Tibial artery (tissue), 4 donors: ENCODE measurements around the gene DNER.

Experiments
- DNase-seq, 2 donors: peaks; one replicate each; pipeline ENCODE4 v3.0.0-alpha.2; 2019
- H3K27ac ChIP-seq, 2 donors: fragments of 200-600 bp; sonication (generic) in 1 of 2; 1 replicate in 1 of 2; 2 replicates in 1 of 2; pipeline ENCODE4 v1.5.1; 2018 to 2019; ENCODE audit warnings: mild to moderate bottlenecking in 1 of 2
- H3K27me3 ChIP-seq, 2 donors: fragments of 200-600 bp; sonication (generic) in 1 of 2; one replicate each; pipeline versions ENCODE4 v1.5.1 to v1.6.0; 2016 to 2019
- H3K36me3 ChIP-seq, 3 donors: fragments of 200-600 bp; sonication (generic) in 2 of 3; one replicate each; pipeline ENCODE4 v1.5.1; 2016 to 2019; ENCODE audit warnings: mild to moderate bottlenecking in 2 of 3
- H3K4me1 ChIP-seq, 4 donors: fragments of 200-600 bp; sonication (generic) in 2 of 4; 1 replicate in 3 of 4; 2 replicates in 1 of 4; pipeline ENCODE4 v1.5.1; 2016 to 2019
- H3K4me3 ChIP-seq, 2 donors: fragments of 200-600 bp; sonication (generic) in 1 of 2; 1 replicate in 1 of 2; 2 replicates in 1 of 2; pipeline ENCODE4 v1.5.1; 2018 to 2019; ENCODE audit warnings: mild to moderate bottlenecking in 2 of 2
- H3K9me3 ChIP-seq, 3 donors: fragments of 200-600 bp; sonication (generic) in 1 of 3; one replicate each; pipeline ENCODE4 v1.5.1; 2016 to 2019
- intact Hi-C: fragments of 100-400 bp; cut with DNase I; formaldehyde crosslinking; loops from one replicate; pipeline ENCODE4 v1.15.0; 2023; ENCODE audit warnings: low total_unique reads
- TF ChIP-seq, protein P1 (sequence below), 2 experiments: fragments of 200-600 bp in 1 of 2; fragments of 450-650 bp in 1 of 2; IDR thresholded peaks; one replicate each; pipeline ENCODE4 v1.5.1; 2017 to 2019; ENCODE audit warnings: antibody characterized with exemption in 2 of 2, mild to moderate bottlenecking in 1 of 2, moderate library complexity in 1 of 2

Gene DNER

DNA sequence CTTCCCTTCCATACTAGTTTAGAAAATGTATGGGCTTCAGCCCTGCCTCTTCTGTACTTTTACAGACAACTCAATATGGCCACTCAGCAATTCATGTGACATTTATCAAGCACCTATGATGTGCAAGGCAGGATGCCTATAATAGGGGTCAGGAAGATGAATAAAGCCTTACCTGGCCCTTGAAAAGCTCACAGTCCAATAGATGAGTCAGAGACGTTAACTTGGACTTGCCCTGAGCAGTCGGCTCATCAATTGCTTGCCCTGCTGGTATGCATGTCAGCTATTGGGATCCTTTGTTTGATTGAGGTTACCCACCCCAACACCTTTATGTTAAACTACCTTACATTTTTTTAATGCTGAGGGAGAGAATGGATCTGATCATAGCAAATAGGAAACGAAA is 116.1 kb downstream of the DNER start:
- intact Hi-C loops, result no loop called here
- no peaks in the 10 kb centered on the region for H3K27me3 ChIP-seq
- TF ChIP-seq, protein P1, sequence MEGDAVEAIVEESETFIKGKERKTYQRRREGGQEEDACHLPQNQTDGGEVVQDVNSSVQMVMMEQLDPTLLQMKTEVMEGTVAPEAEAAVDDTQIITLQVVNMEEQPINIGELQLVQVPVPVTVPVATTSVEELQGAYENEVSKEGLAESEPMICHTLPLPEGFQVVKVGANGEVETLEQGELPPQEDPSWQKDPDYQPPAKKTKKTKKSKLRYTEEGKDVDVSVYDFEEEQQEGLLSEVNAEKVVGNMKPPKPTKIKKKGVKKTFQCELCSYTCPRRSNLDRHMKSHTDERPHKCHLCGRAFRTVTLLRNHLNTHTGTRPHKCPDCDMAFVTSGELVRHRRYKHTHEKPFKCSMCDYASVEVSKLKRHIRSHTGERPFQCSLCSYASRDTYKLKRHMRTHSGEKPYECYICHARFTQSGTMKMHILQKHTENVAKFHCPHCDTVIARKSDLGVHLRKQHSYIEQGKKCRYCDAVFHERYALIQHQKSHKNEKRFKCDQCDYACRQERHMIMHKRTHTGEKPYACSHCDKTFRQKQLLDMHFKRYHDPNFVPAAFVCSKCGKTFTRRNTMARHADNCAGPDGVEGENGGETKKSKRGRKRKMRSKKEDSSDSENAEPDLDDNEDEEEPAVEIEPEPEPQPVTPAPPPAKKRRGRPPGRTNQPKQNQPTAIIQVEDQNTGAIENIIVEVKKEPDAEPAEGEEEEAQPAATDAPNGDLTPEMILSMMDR (IDR thresholded peaks at IDR 0.05), result no peak
- no peak overlapping the region for H3K4me3 ChIP-seq
- no peaks in the 10 kb centered on the region for H3K4me1 ChIP-seq
- H3K36me3 ChIP-seq, result no peaks in the 10 kb centered on the region
- no peak for DNase-seq
- H3K27ac ChIP-seq, result no peak overlapping the region
- no peaks in the 10 kb centered on the region for H3K9me3 ChIP-seq

DNA sequence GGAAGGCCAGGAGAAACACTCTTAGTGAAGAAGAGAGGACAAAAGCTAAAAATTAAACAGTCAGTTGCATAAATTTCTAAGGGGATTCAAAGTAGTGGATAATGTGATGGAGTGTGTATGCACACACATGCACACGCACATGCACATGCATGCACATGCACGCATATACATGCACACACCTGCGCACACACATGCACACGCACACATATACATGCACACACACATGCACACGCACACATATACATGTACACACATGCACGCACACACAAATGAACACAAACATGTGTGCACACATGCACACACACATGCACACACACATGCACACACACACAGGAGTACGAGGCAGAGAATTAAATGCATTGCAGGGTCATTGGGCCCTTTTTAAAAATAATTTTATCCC is 117.6 kb downstream of the DNER start:
- H3K27me3 ChIP-seq, result no peaks in the 10 kb centered on the region
- intact Hi-C loops, result no loop called here
- H3K36me3 ChIP-seq, result no peaks in the 10 kb centered on the region
- TF ChIP-seq, protein P1 (IDR thresholded peaks at IDR 0.05), result no peak
- no peak for DNase-seq
- no peak overlapping the region for H3K27ac ChIP-seq
- no peaks in the 10 kb centered on the region for H3K4me1 ChIP-seq
- no peaks in the 10 kb centered on the region for H3K9me3 ChIP-seq
- H3K4me3 ChIP-seq, result no peak overlapping the region

- Histone ChIP-seq H3K9me3 (no peaks in the 10 kb centered on the region), H3K4me3 (no peak overlapping the region), H3K36me3 (no peaks in the 10 kb centered on the region), H3K27me3 (peaks cover 0 to 3% of the 10 kb centered on the region in 2 donors), H3K27ac (no peak overlapping the region), H3K4me1 (peaks cover 0 to 2% (median 0%) of the 10 kb centered on the region in 4 donors)
- intact Hi-C loops, result no loop called here
- TF ChIP-seq, protein P1 (IDR thresholded peaks at IDR 0.05), result no peak
- DNase-seq, result no peak
Observed at GRCh38 chr2:229591611-229592010, 122.7 kb downstream of the DNER start.

- intact Hi-C loops, result loop anchor here (5.0 kb wide), 1 partner anchor 160 kb away; no protein-coding TSS in a partner anchor
- no peaks in the 10 kb centered on the region for H3K36me3 ChIP-seq
- H3K4me3 ChIP-seq, result peak overlapping the region; percentile 11 to 13
- peaks cover 0 to 3% of the 10 kb centered on the region in 2 donors for H3K27me3 ChIP-seq
- H3K27ac ChIP-seq, result no peak overlapping the region
- TF ChIP-seq, protein P1 (IDR thresholded peaks at IDR 0.05), result peak; percentile 79 to 87
- DNase-seq, result peak; percentile 75 to 87
- peaks cover 0 to 4% (median 0%) of the 10 kb centered on the region in 4 donors for H3K4me1 ChIP-seq
- H3K9me3 ChIP-seq, result no peaks in the 10 kb centered on the region
Observed at GRCh38 chr2:229586746-229587705, 127.3 kb downstream of the DNER start.

GRCh38 chr2:229586012-229586411 is 128.3 kb downstream of the DNER start:
- Histone ChIP-seq H3K36me3 (no peaks in the 10 kb centered on the region), H3K4me1 (peaks cover 0 to 4% (median 0%) of the 10 kb centered on the region in 4 donors), H3K4me3 (no peak overlapping the region), H3K9me3 (no peaks in the 10 kb centered on the region), H3K27me3 (peaks cover 0 to 3% of the 10 kb centered on the region in 2 donors), H3K27ac (no peak overlapping the region)
- TF ChIP-seq, protein P1 (IDR thresholded peaks at IDR 0.05), result no peak
- intact Hi-C loops, result loop anchor here (5.0 kb wide), 1 partner anchor 159 kb away; no protein-coding TSS in a partner anchor
- no peak for DNase-seq
